Measurements from ENCODE around the gene PHKG1. TPM values are rescaled to one million over a fixed set of nuclear protein-coding genes. Genes with fewer than 3 reads are reported as not detected.
"Not testable (repeated sequence)": the region's sequence is repeated elsewhere in the genome, so short reads cannot be mapped to it uniquely, and the experiment has no call there.

PHKG1 gene
- total and polyA plus RNA-seq, 2 of the 8 experiments (the other 6 are each of a cell fraction or from before 2014, with no cell fraction given), result 0.03 to 0.61 TPM

DNA sequence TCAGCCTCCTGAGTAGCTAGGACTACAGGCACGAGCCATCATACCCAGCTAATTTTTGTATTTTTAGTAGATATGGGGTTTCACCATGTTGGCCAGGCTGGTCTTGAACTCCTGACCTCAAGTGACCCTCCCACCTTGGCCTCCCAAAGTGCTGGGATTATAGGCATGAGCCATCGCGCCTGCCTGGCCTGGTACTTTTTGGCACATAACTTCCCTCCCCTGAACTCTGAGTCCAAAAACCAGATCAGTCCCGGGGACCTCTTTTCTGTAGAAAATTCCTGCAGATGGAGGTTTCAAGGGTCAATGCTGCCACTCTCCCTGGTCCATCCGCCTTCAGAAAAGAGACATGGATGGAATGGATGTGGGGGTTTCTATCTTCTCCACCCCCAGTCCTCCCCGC is 364 bp downstream of the PHKG1 start:
- not testable (repeated sequence) for H4K91ac ChIP-seq (replicated peaks; ENCODE audit: insufficient read length, low read length); H2BK15ac ChIP-seq (ENCODE audit: low read length); H3K27me3 ChIP-seq (replicated peaks in 1 of 4; ENCODE audit: control insufficient read depth in 3 of 4, extremely low read depth in 1 of 4, insufficient read depth in 3 of 4, low read length in 3 of 4); H3K4me1 ChIP-seq (replicated peaks in 1 of 4; ENCODE audit: control insufficient read depth in 3 of 4, insufficient read depth in 4 of 4, low read length in 3 of 4); H3K14ac ChIP-seq (ENCODE audit: insufficient read length); H2BK12ac ChIP-seq (ENCODE audit: low read depth, low read length); H3K79me1 ChIP-seq (ENCODE audit: low read depth, low read length); H3K4ac ChIP-seq (replicated peaks; ENCODE audit: insufficient read length, low read depth, low read length); H3K27ac ChIP-seq (ENCODE audit: low read depth, low read length); H4K20me1 ChIP-seq (replicated peaks in 1 of 2; ENCODE audit: control insufficient read depth in 1 of 2, insufficient read depth in 2 of 2, low read length in 2 of 2); H3K79me2 ChIP-seq (ENCODE audit: control insufficient read depth in 1 of 2, insufficient read depth in 2 of 2, low read length in 2 of 2); H3K4me3 ChIP-seq (ENCODE audit: extremely low read depth in 1 of 4, insufficient read depth in 2 of 4, low read depth in 3 of 4, low read length in 4 of 4); H2AFZ ChIP-seq (ENCODE audit: low read length); H2BK120ac ChIP-seq (replicated peaks; ENCODE audit: low read depth, low read length); H2AK5ac ChIP-seq (ENCODE audit: low read depth, low read length); H3K23me2 ChIP-seq (ENCODE audit: low read depth, low read length); H2BK20ac ChIP-seq (ENCODE audit: low read length); DNase-seq (ENCODE audit: low read depth in 1 of 2, low spot score in 2 of 2); H2BK5ac ChIP-seq (ENCODE audit: low read depth, low read length); H3K9ac ChIP-seq (replicated peaks in 1 of 4; ENCODE audit: extremely low read depth in 1 of 4, low read depth in 3 of 4, low read length in 3 of 4); H3K9me3 ChIP-seq (ENCODE audit: insufficient read depth in 2 of 2, low read depth in 1 of 2, low read length in 1 of 2); H3K36me3 ChIP-seq (ENCODE audit: control insufficient read depth in 2 of 4, insufficient read depth in 4 of 4, low read length in 3 of 4); H4K5ac ChIP-seq (ENCODE audit: insufficient read length, low read depth, low read length); H3K4me2 ChIP-seq (ENCODE audit: insufficient read depth in 1 of 2, low read depth in 2 of 2, low read length in 2 of 2); H3K23ac ChIP-seq (ENCODE audit: insufficient read length); H3K56ac ChIP-seq (replicated peaks; ENCODE audit: insufficient read length, low read depth, low read length); H3K18ac ChIP-seq (ENCODE audit: extremely low read depth, low read length); H4K8ac ChIP-seq (ENCODE audit: extremely low read depth, insufficient read depth, low read length); FAIRE-seq
- POLR2A ChIA-PET (ENCODE audit: partially characterized antibody), result interaction anchor here (1.0 to 3.3 kb wide), 7 partner anchors 7 to 125 kb away, joined by 3 to 18 read pairs (median 4); partner anchors contain the start of genes CCT6A and PSPH
- 83% methylated on average over 6 of the region's 6 CpGs; no CpG with 5 or more reads in 1 of the 2 experiments for WGBS, 2 experiments (ENCODE audit: extremely low coverage in 1 of 2, insufficient coverage in 1 of 2, insufficient read length in 1 of 2, insufficient replicate concordance in 2 of 2, low coverage in 1 of 2, low lambda C conversion rate in 2 of 2, missing lambda C conversion rate in 1 of 2)
- CTCF ChIA-PET (ENCODE audit: partially characterized antibody), result interaction anchor here (1.0 to 3.8 kb wide), 6 partner anchors 9 to 118 kb away, joined by 3 to 23 read pairs (median 4); no protein-coding TSS in a partner anchor

Measured in H1 (cell line).